ENCODE results near the gene CRIP3.

GRCh38 chr6:43290339-43290904 is 18.2 kb downstream of the CRIP3 start:
- TF ChIP-seq CTCF (IDR thresholded peaks at IDR 0.05) = no peak
- TF ChIP-seq POLR2AphosphoS5 (IDR thresholded peaks at IDR 0.05) = no peak
- no peak for TF ChIP-seq POLR2A (IDR thresholded peaks at IDR 0.05)
